Hair follicular keratinocyte (primary cell): ENCODE data around the gene FZD4. TPM values are rescaled to one million over a fixed set of nuclear protein-coding genes. Genes with fewer than 3 reads are reported as not detected.

Experiments used
- total RNA-seq: library from RNA; depleted of rRNA; stranded (reverse); fragments of >200 nt; gene quantifications from 2 replicates; pipeline ENCODE4 v1.2.3, GENCODE V29; 2015

Gene FZD4
- total RNA-seq, result 0.76 and 0.78 TPM in 2 replicates

DNA sequence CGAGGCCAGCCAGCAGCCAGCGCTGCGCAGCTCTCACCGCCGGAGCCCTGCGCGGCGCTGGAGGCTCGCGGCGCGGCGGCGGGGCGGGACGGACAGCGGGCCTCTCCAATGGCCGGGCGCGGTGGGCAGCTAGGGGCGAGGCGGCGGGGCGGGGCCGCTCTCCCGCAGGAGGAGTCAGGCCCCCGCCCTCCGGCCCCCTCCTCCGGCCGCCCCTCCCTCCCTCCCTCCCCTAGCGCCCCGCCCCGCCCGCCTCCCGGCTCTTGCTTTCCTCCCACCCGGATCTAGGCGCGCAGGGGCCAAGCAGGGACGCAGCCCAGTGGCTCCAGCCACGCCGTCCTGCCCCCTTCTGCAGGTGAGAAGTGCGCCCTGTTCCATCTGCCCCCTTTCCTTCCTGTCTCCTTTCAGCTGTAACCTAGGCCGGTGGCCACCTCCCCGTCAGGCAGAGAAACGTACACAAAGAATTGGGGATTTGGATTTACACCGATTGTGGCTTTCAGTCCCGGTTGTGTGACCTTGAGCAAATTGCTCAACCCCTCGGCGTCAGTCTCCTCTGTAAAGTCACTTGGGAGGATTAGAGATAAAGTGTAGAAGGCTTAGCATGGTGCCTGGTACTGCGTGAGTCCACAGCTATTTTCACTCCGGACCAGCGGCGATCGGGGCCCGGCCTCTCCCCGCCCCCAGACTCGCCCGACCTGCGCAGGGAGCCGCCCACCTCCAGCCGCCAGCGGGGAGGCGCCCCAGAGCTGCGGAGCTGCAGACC, at the start of gene FZD4:
Gene FZD4, minus strand, starts transcription at position 35 of the 760 bp plus-strand sequence. CDS start 310 bp downstream, outside the sequence.

Other genes with a start within 250 kb of the FZD4 start
- 34.8 and 65.4 TPM in 2 replicates for gene PRSS23, start 154.9 kb downstream of the FZD4 start, total RNA-seq
- gene TMEM135, start 82.5 kb upstream of the FZD4 start, total RNA-seq, result 12.9 and 13.5 TPM in 2 replicates